ENCODE measurements around the gene FAAP100.

Gene FAAP100

DNA sequence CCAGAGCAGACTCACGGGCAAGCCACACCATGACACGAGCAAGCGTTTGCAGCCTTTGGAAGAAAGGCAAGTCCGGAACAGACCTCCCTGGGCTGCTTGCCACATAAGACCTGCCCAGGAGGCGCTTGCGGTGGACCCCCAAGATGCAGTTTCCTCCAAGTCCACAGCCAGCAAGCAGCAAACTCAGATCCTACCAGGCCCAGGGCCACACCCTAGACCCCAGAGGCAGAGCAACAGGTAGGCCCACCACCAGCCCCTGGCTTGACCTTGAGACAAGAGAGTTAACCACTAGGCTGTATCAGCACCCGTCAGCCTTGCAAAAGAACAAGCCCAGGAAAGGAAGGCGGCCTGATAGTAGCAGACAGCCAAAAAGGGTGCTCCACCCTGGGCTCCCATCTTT lies 2.3 kb downstream of the FAAP100 start:
- no peak overlapping the region for H3K4me3 ChIP-seq (replicated peaks; ENCODE audit: low read depth, low read length)
- DNase-seq (ENCODE audit: low read depth), result no peak
- TF ChIP-seq, protein P1, sequence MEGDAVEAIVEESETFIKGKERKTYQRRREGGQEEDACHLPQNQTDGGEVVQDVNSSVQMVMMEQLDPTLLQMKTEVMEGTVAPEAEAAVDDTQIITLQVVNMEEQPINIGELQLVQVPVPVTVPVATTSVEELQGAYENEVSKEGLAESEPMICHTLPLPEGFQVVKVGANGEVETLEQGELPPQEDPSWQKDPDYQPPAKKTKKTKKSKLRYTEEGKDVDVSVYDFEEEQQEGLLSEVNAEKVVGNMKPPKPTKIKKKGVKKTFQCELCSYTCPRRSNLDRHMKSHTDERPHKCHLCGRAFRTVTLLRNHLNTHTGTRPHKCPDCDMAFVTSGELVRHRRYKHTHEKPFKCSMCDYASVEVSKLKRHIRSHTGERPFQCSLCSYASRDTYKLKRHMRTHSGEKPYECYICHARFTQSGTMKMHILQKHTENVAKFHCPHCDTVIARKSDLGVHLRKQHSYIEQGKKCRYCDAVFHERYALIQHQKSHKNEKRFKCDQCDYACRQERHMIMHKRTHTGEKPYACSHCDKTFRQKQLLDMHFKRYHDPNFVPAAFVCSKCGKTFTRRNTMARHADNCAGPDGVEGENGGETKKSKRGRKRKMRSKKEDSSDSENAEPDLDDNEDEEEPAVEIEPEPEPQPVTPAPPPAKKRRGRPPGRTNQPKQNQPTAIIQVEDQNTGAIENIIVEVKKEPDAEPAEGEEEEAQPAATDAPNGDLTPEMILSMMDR (IDR thresholded peaks at IDR 0.05; ENCODE audit: low read length, missing control alignments), result no peak

DNA sequence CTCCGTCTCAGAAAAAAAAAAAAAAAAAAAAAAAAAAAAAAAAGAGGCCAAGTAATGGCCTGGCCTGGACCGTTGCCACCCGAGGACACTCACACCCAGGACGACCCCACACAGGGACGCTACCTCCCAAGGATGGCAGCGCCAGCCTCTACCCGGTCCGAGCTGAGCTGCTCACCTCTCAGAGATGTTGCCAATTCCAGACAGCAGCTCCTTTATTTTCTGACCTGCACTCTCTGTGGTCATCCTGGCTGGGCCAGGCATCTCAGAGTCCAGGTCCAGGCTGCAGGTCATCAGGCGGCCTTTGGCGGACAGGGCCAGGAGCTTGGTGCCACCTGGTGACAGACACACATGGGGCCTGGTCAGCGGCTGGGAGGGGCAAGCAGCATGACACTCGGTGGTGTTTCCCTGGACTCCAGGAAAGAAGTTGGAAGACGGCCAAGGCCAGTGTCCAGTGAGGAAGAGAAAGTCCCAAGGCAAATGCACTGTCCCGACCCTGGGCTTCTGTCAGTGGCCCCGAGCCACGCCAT lies 3.1 kb downstream of the FAAP100 start:
- H3K4me3 ChIP-seq (replicated peaks; ENCODE audit: low read depth, low read length), result no peak overlapping the region
- no peak for DNase-seq (ENCODE audit: low read depth)
- TF ChIP-seq, protein P1 (IDR thresholded peaks at IDR 0.05; ENCODE audit: low read length, missing control alignments), result no peak

DNA sequence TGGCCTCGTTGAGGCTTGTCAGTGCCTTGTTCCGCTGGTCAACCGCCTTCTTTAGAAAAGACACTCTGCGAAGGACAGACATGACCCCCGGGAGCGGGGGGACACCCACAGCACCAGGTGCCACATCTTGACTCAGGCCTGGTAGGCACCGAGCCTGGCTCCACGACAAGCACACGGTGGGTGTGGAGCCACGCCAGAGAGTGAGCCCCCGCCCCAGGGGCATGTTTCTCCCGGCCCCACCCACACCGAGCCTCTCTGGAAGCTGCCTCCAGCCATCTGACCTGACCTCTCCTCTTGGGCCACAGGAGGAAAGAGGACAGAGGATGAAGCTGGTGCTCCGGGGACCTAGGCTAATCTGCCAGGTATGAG lies 4.6 kb downstream of the FAAP100 start:
- H3K4me3 ChIP-seq (replicated peaks; ENCODE audit: low read depth, low read length), result no peak overlapping the region
- TF ChIP-seq, protein P1 (IDR thresholded peaks at IDR 0.05; ENCODE audit: low read length, missing control alignments), result no peak
- DNase-seq (ENCODE audit: low read depth), result no peak

DNA sequence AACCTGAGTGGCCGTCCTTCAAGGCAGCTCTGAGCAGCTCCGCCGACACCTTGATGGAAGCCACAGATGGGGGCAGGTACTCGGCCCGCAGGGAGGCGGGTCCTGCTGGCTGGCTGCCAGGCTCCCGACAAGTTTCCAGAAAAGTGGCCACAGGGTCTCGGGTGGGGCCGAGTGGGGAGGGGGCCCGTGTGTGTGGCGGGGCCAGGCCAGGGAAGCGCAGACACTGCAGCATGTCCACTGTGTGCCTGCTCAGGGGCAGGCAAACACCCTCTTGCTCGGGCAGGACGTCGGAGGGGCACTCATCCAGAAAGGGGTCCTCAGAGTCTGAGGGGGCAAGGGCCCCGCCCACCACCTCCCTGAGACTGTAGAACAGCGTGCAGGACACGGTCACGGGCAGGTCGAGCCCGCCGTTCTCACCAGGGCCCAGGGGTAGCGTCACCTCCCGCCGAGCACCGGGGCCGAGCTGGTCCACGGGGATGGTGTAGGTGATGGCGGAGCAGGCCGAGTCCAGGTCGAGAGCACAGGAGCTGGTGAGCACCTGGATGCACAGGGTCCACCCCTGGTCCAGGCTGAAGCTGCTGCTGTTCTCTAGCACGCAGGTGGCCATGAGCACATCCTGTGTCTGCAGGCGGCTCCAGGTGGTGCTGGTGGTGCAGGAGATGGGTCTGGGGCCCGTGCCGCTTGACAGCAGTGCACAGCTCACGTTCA lies 5.1 kb downstream of the FAAP100 start:
- no peak overlapping the region for H3K4me3 ChIP-seq (replicated peaks; ENCODE audit: low read depth, low read length)
- TF ChIP-seq, protein P1 (IDR thresholded peaks at IDR 0.05; ENCODE audit: low read length, missing control alignments), result no peak
- no peak for DNase-seq (ENCODE audit: low read depth)

DNA sequence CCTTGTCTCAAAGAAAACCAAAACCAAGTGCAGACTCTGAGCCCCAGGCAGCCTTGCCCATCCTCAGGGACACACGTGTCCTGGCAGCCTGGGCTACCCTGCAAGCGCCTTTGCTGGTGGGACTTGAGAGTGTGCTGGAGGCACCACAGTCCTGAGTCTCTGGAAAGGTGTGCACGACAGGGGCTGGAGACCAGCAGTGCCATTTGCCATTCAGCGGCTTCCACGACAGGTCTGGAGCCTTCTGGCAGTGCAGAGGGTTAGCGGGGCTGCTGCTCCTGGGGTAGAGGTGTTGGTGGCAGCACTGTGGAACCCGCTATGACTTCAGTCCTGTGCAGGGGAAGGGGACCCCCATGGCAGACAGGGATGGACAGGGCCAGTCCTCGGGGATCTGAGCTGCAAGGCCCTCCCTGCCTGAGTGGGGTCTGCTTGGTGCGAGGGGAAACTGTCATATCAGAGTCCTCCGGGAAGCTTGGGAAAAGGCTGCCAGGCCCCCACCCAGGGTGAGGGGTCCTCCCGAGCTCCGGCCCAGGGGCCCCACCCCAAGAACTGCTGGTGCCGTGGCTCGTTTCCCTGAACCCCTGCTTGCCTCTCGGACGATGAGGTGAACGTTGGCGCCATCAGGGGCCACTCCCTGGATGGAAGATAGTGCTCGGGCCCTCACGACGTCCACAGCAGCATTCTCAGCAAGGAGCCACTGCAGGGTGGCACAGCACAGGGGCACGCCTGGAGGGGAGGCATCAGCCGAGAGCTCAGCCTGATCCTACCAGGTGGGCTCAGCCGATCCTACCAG lies 6.8 kb downstream of the FAAP100 start:
- no peak for DNase-seq (ENCODE audit: low read depth)
- no peak overlapping the region for H3K4me3 ChIP-seq (replicated peaks; ENCODE audit: low read depth, low read length)
- TF ChIP-seq, protein P1 (IDR thresholded peaks at IDR 0.05; ENCODE audit: low read length, missing control alignments), result no peak

DNA sequence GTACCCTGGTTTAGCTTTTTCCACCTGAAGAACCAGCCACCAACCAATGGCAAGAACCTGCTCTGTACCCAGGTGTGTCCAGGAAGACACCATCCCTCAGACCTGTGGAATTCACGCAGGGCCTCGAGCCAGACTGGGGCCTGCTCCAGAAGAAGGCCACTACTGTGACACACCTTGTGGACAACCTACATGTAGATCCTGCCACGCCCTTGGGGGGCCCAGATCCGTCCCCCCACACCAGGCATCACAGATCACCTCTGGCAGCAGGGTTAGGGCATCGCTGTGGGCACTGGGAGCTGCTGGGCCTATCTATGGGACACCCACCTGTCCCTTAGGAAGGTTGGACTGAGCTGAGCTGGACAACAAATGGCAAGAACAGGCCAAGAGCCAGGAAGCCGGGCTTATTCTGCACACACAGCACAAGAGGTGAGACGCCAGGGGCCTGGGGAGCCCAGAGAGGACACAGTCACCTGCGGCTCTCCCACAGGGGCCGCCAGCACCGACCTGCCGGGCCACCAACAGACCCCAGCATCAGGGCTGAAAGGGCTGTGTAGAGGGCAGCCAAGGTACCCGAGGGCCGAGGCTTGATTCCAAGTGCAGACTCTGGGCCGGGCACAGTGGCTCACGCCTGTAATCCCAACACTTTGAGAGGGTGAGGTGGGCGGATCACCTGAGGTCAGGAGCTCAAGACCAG lies 7.7 kb downstream of the FAAP100 start:
- TF ChIP-seq, protein P1 (IDR thresholded peaks at IDR 0.05; ENCODE audit: low read length, missing control alignments), result no peak
- H3K4me3 ChIP-seq (replicated peaks; ENCODE audit: low read depth, low read length), result no peak overlapping the region

More for the DNA sequence above, 7.7 kb downstream of the FAAP100 start:
- DNase-seq (ENCODE audit: low read depth), result no peak

Measured in fibroblast of pulmonary artery (primary cell).